ENCODE measurements around the gene STAP2.
"Not testable (repeated sequence)": the region's sequence is repeated elsewhere in the genome, so short reads cannot be mapped to it uniquely, and the experiment has no call there.

STAP2 gene

DNA sequence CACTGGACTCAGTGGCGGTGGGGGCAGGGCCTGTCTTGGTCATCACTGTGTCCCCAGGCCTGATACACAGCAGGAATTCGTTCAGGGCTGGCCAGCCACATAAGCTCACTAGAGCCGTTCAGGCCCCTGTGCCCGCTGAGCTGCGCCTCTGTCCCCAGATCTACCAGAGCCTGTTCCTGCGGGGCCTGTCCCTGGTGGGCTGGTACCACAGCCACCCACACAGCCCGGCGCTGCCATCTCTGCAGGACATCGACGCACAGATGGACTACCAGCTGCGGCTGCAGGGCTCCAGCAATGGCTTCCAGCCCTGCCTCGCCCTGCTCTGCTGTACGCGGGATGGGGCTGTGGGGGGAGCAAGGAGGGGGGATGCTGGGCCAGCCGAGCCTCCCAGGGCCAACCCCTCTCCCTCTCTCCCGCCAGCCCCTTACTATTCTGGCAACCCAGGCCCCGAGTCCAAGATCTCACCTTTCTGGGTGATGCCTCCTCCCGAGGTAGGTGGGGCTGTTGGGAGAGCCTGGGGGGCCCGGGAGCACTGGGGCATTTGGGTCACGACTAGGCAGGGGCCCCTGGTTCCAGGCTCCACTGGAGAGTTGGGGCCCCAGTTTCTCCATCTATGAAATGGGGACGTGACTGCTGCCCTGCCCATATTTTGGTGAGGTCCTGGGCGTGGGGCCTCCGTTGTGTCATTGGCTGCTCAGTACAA is 18.6 kb upstream of the STAP2 start:
- DNase-seq: no peak

DNA sequence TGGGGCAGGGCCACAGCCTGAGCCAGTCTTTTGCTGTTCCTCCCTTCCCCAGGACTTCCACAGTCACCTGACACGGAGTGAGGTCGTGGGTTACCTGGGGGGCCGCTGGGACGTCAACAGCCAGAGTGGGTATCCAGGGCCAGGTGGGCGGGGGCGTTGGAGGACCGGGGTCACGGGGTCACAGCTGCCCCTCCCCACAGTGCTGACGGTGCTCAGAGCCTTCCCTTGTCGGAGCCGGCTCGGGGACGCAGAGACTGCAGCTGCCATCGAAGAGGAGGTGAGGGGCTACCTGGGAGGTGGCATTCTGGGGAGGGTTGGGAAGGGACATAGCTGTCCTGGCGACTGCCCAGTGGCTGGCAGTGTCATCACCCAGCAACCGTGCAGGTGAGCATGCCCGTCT is 16.3 kb upstream of the STAP2 start:
- DNase-seq: no peak

DNA sequence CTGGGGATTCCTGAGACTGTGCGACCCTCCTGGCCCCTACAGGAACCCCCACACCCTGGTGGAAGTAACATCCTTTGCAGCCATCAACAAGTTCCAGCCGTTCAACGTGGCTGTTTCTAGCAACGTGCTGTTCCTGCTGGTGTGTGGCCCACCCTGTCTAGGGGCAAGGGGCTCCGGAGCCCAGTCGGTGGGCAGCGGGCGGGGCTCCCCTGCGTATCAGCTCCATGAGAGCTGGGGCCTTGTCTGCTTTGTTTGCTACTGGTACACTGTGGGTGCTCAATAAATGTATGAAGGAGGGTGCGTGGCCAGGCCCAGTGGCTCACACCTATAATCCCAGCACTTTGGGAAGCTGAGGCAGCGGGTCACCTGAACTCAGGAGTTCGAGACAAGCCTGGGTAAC is 15.7 kb upstream of the STAP2 start:
- DNase-seq: no peak

DNA sequence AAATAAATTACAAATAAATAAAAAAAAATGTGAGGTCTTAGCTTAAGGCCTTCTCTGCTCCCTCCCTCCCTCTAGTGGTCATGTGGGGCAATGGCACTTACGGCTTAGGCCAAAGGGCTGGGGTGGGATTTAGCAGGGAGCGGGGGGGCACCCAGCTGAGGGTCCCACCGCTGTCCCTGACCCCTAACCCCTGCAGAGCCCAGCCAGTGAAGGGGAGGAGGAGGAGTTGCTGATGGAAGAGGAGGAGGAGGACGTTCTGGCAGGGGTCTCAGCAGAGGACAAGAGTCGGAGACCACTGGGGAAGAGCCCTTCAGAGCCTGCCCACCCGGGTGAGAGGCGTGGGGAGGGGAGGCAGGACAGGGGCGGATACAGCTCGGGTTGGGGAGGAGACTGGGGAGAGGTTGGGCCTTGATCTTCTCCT is 14.1 kb upstream of the STAP2 start:
- peak; percentile 68 for DNase-seq

DNA sequence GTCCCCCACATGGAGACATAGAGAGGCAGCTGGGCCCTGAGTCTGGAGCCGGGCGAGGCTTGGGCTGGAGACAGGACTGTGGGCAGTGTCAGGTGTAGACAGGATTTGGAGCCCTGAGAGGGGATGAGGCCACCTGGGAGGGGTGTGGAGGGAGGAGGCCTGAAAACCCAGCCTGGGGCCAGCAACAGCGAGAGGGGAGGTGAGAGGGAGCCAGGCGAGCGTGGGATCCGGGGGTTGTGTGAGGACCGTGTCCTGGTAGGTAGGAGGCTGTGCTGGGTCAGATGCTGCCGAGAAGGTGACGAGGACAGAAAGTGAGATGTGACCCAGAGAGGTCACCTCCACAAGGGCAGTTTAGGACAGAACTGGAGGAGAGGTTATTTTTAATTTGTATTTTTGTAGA is 12.1 kb upstream of the STAP2 start:
- DNase-seq: no peak

DNA sequence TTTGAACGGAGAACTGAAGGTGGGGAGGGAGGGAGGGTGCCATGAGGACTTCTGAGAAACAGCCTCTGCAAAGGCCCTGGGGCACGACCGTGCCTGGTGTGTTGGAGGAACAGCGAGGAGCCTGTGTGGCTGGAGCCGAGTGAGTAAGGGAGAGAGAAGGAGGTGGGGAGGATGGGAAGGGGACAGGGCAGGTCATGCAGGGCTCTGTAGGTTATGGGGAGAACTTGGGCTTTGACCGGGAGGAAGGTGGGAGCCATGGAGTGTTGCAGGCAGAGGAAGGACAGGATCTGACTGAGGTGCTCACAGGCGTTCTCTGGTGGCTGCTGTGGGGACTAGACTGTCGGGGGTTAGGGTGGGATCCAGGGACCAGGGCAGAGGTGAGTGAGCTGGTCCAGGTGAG is 11.5 kb upstream of the STAP2 start:
- DNase-seq: no peak

DNA sequence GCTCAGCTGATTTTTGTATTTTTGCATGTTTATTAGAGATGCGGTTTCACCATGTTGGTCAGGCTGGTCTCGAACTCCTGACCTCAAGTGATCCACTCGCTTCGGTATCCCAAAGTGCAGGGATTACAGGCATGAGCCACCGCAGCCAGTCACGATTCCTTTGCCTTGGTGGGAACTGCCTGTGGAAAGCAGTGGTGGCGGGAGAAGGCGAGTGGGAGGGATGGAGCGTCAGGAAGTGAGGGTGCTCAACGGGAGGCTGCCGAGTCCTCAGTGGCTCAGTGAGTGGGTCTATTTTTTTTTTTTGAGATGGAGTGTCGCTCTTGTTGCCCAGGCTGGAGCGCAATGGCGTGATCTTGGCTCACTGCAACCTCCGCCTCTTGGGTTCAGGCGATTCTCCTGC is 10.6 kb upstream of the STAP2 start:
- DNase-seq: not testable (repeated sequence)

DNA sequence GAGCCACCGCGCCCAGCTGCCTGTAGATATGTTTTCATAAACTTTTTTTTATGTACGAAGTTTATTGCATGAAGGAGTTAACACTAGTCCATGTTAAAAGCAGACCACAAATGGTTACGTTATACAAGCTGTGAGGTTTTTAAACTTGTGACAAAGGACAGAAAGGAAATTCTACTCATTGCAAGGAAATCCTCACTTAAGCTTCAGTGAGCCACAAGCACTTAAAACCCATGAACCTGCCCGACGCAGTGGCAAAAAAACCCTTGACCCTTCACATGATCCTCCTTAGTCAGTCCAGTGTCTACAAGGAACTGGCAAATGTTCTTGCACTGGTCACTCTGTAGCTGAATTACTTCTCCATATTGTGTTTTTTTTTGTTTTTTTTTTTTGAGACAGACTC is 8.9 kb upstream of the STAP2 start:
- DNase-seq: no peak

DNA sequence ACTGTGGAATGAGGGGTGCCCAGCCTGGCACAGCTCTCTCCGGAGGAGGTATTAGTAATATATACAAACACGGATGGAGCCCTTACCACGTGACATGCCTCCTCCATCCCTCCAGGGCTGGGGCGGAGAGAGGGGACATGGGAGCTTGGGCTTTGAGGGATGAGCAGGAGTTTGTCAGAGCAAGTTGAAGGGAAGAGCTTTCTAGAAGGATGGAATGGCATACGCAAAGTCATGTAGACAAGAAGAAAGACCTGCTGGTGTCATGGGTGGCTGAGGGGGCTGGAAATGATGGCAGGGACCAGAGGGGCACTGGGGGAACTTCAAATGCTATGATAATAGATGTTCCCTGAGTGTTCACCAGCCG is 7.4 kb upstream of the STAP2 start:
- DNase-seq: no peak

DNA sequence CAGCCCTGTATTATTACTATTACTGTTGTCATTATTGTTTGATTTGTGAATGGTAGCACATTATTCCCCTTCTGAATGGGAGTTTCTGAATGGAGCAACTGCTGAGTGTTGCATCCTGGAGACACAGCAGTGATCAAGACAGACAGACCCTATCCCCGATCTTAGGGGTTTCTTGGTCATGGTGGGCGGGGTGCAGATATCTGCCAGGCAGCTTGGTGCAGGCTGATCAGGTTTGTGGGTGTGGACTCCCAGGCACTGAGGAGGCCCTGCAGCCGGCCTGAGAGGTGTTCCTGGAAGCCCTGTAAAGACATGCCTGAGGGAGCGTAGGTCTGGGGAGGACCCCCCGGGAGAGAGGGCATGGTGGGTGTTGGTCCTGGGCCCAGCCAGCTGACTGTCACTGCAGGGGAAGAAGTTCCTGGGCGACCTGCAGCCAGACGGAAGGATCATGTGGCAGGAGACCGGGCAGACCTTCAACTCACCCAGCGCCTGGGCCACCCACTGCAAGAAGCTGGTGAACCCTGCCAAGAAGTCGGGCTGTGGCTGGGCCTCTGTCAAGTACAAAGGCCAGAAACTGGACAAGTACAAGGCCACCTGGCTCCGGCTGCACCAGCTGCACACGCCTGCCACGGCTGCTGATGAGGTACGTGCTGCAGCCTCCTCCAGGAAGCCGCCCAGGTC is 6.9 kb upstream of the STAP2 start:
- no peak for DNase-seq

DNA sequence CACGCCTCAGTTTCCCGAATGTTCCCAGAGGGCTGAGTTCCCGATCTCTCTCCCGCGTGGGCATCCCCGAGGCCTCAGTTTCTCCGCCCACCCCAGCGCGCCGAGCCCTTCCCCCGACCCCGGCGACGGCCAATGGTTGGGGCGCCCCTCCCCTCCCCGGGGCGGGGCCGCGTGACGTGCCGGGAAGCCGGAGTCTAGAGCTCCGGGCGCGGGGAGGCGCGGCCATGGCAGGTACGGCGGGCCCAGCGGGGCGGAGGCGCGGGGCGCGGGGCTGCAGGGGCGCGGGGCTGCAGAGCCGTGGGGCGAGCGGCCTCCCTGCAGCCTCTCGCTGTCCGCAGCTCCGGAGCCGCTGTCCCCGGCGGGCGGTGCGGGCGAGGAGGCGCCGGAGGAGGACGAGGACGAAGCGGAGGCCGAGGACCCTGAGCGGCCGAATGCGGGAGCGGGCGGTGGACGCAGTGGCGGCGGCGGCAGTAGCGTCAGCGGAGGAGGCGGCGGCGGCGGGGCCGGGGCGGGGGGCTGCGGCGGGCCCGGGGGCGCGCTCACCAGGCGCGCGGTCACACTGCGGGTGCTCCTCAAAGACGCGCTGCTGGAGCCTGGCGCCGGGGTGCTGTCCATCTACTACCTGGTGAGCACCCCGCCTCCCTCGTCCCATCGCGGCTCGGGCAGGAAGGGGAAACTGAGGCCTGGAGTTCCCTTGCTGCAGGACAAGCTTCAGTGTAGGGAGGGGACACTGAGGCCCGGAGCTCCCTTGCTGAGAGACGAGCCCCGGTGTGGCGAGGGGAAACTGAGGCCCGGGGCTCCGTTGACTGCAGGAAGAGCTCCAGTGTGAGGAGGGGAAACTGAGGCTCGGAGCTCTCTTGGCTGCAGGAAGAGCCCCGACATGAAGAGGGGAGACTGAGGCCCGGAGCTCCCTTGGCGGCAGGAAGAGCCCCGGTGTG is 5.0 kb upstream of the STAP2 start, which contains the start of gene MPND:
Gene MPND (plus strand): TSS at position 193 of the 938 bp plus-strand sequence. CDS start 32 bp downstream, at position 225.
- peak; percentile 94 for DNase-seq

DNA sequence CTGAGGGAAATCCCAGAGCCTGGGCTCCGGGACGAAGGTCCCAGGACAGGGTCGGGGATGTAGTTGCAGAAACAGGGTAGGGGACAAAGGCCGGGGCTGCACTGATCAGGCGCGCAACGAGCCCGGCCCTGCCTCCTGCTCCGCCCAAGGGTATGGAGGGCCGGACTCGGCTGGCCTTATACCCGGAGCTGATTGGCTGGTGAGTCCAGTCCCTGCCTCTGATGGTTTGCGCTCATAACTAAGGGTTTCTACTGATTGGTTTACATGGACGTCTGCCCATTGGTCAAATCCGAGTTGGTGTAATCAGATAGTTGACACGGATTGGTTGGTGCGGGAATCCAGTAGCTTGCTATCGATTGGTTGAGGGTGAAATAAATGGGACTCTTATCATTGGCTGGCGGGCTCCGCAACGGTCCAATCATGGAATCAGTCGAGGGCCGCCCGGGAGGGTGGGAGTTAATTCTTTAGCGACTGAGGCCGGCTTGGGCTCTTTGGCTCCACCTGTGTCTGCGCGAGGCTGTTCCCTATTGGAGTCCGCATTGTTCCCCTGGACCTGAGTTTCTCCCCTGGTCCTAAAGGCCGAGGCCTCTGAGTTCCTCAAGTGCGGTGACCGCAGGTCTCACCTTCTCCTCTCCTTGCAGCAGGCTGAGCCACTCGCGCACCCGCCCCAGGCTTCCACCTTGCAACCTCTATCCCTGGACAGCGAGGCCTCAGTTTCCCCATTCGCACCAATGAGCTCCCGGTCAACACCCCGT is 4.2 kb upstream of the STAP2 start:
- DNase-seq: peak; percentile 92

DNA sequence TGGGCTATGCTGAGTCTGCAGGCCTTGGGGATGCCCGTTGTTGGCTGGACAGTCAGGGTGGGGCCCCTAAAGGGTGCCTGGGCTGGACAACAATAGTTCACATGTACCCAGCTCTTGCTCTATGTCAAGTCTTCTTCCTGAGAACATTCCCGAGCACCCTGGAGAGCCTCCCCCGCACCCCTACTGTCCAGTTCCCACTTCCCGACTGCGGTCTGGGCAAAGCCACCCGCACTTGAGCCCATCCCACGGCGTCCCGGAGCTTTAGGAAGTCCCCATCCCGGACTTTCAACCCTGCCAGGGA is 3.6 kb upstream of the STAP2 start:
- no peak for DNase-seq

DNA sequence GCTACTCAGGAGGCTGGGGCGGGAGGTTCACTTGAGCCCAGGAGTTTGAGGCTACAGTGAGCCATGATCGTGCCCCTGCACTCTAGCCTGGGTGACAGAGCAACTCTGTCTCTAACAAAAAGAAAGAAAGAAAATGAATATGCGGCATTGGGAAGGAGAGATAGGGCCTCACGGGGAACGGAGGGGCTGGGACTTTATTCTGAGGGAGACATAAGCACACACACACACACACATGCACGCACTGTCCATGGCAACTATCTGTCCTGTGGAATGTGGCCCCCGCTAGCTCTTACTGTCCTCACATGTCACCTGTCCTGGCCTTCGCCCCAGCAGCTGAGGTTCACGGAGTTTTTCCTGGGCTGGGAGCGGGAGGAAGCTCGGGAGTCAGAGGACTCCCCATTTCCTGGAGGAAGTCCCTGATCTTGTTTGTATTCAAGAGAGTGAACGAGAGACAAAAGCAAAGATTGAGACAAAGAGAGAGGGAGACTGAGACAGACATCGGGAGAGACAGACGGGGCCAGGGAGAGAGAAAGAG is 654 bp downstream of the STAP2 start:
- DNase-seq: no peak

DNA sequence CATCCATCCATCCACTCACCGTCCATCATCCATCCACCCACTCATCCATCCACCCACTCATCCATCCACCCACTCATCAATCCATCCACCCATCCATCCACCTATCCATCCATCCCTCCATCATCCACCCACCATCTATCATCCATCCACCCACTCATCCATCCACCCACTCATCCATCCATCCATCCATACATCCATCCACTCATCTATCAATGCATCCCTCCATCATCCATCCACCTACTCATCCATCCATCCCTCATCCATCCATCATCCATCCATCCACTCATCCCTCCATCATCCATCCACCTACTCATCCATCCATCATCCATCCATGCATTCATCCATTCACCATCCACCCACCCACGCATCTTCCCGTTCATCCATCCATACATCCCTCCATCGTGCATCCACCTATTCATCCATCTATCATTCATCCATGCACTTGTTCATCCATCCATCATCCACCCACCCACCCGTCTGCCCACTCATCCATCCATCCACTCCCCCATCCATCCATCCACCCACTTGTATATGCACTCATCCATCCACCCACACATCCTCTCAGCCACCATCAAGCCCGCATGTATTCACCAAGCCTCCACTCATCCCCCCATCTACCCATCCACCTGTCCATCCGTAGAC is 3.6 kb downstream of the STAP2 start:
- no peak for DNase-seq

DNA sequence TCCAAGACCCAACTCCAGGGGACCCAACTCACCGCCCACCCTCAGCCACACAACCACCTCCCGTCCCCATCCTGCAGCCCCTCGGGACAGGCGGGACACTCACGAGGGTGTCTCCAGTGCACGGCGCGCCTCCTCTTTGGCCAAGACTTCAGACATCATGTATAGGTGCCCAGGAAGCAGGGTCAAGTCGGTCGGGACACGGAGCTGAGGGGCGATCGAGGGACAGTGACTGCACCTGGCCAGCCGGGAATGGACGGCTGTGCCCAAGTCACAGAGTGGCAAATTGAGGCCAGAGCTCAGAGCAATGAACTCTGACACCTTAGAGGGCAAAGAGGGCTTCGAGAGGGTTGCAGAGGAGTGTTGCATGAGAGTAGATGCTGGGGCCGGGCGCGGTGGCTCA is 8.8 kb downstream of the STAP2 start:
- no peak for DNase-seq

DNA sequence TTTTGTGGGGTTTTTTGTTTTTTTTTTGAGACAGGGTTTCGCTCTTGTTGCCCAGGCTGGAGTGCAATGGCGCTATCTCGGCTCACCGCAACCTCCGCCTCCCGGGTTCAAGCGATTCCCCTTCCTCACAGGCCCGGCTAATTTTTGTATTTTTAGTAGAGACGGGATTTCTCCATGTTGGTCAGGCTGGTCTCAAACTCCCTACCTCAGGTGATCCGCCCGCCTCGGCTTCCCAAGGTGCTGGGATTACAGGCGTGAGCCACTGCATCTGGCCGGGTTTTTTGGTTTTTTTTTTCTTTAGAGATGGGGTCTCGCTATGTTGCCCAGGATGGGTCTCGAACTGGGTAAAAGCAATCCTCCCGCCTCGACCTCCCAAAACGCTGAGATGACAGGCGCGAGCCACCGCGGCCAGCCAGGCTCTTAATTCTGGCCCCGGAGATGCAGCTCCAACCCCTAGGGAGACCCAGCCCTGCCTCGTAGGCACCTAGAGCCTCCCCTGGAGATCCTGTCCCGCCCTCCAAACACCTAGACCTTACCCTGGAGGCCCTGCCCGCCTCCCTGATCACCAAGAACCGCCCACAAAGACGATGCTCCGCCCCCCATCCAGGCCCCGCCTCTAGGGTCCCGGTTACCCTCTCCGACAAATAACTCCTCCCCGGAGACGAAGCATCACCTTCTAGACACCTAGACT is 9.5 kb downstream of the STAP2 start:
- peak; percentile 11 for DNase-seq

DNA sequence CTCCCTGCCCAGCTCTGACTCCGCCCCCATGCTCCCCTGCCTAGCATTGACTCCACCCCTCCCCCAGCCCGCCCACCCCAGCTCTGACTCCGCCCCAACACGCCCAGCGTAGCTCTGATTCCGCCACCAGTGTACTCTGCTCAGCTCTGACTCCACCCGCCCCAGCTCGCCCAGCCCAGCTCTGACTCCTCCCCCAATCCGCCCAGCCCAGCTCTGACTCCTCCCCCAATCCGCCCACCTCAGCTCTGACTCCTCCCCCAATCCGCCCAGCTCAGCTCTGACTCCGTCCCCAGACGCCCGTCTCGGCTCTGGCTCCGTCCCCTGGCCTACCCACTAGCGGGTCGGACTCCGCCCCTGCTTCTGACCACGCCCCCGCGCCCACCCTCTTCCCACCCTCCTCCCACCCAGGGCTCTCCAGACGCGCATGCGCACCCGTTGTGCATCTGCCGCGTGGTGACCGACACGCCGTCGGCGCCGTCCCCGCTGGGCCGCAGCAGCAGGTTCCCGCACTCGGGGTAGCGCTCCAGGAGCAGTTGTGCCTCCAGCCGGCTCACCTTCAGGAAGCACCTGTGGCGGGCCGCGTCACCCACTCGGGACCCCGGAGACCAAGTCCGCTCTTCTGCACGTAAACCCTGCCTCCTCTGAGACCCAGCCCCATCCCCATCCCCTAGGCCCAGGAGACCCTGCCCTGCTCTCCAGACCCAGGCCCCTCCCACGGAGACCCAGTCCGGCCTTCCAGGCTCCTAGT is 10.2 kb downstream of the STAP2 start:
- peak; percentile 89 for DNase-seq

DNA sequence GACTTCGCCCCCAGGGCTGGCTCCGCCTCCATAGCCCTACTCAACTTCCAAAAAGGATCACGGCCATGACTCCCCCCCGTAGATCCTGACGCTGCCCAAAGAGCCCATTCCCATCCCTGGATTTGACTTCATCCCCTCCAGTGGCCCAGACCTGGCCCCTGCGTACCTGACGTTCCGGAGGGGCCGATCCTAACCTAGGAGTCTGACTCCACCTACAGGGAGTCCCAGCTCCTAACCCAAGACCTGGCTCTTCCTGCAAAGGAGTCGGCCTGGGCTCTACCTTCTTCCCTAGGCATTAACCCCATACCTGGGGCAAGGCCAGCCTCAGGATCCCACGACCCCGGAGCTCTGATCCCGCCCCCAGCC is 10.8 kb downstream of the STAP2 start:
- DNase-seq: no peak

DNA sequence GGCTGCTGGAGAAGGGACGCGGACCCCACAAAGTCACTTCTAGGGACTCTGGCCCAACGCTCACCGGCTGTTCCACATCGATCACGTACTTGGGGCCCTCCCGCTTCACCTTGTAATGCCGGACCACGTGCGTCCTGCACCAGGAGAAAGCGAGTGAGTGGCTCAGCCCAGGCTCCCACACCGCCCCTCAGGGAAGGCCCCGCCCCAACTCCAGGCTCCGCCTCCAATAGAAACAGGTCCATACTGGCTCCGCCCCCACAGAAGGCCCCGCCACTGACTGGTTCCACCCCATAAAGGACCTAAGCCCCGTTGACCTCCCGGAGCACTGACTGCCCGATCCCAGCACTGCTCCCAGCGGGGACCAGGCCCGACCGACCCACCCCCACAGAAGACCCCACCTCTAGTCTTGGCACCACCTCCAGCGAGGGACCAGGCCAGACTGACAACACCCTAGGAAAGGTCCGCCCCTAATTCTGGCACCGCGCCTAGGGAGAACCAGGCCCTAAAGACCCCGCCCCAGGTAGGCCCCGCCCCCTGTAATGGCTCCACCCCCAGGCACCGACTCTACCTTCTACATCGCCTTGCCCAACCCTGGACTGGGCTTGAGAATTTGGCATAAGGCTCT is 11.3 kb downstream of the STAP2 start:
- DNase-seq: peak; percentile 68
